Endothelial cell (in vitro differentiated cells): ENCODE measurements around the gene CEP250. TPM values are rescaled to one million over a fixed set of nuclear protein-coding genes. Genes with fewer than 3 reads are reported as not detected.

Experiments
- DNase-seq: peaks from one replicate; pipeline ENCODE4 v3.0.0; 2021; ENCODE audit warnings: low spot score
- H3K27ac Mint-ChIP-seq: one replicate; pipeline ENCODE4 v1.8.0; 2021; ENCODE audit warnings: mixed read lengths, inconsistent platforms; ENCODE audit not compliant: unreplicated experiment
- H3K27me3 Mint-ChIP-seq: one replicate; pipeline ENCODE4 v1.8.0; 2021; ENCODE audit warnings: mild to moderate bottlenecking, moderate library complexity, mixed read lengths, inconsistent platforms; ENCODE audit not compliant: unreplicated experiment
- H3K36me3 Mint-ChIP-seq: one replicate; pipeline ENCODE4 v1.8.0; 2021; ENCODE audit warnings: mild to moderate bottlenecking, low read depth, mixed read lengths, inconsistent platforms; ENCODE audit not compliant: unreplicated experiment
- H3K4me1 Mint-ChIP-seq: one replicate; pipeline ENCODE4 v1.8.0; 2021; ENCODE audit warnings: mild to moderate bottlenecking, mixed read lengths, inconsistent platforms; ENCODE audit not compliant: unreplicated experiment
- H3K4me3 Mint-ChIP-seq: one replicate; pipeline ENCODE4 v1.8.0; 2021; ENCODE audit warnings: mild to moderate bottlenecking, mixed read lengths, inconsistent platforms; ENCODE audit not compliant: unreplicated experiment
- H3K9me3 Mint-ChIP-seq: one replicate; pipeline ENCODE4 v1.8.0; 2021; ENCODE audit warnings: mixed read lengths, inconsistent platforms; ENCODE audit not compliant: unreplicated experiment
- total RNA-seq: library from RNA; stranded (reverse); fragmentation: NEBNext Ultra II Directional; extraction: Animal tissue kit (Norgen Biotek cat#: 25700); gene quantifications from one replicate; pipeline ENCODE4 v1.2.1, GENCODE V29; 2021; ENCODE audit not compliant: unreplicated experiment
- TF ChIP-seq, protein P1 (sequence below): fragments of 200-600 bp; sonication (generic); IDR thresholded peaks from one replicate; pipeline ENCODE4 v1.5.0; 2021; ENCODE audit warnings: antibody characterized with exemption; ENCODE audit not compliant: unreplicated experiment

CEP250 gene
- total RNA-seq, 1 donor from 2014 or later, result 30.7 TPM

DNA sequence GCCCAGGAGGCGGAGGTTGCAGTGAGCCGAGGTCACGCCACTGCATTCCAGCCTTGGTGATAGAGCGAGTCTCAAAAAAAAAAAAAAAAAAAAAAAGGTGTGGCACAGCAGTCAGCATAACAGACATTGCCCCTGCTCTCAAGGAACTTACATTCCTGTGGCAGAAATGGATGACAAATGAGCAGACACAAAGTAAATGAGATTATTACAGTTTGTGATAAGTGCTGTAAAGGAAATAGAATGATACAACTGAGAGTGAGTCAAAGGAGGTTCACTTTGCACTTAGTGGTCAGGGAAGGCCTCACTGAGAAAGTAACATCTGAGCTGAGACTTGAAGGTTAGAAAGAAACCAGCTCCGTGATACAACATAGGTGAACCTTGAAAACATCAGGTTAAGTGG lies 36.4 kb downstream of the CEP250 start:
- no peaks in the 10 kb centered on the region for H3K9me3 Mint-ChIP-seq
- H3K27me3 Mint-ChIP-seq, result peaks cover 9% of the 10 kb centered on the region
- no peak overlapping the region for H3K4me3 Mint-ChIP-seq
- no peak overlapping the region for H3K27ac Mint-ChIP-seq
- DNase-seq, result no peak
- TF ChIP-seq, protein P1, sequence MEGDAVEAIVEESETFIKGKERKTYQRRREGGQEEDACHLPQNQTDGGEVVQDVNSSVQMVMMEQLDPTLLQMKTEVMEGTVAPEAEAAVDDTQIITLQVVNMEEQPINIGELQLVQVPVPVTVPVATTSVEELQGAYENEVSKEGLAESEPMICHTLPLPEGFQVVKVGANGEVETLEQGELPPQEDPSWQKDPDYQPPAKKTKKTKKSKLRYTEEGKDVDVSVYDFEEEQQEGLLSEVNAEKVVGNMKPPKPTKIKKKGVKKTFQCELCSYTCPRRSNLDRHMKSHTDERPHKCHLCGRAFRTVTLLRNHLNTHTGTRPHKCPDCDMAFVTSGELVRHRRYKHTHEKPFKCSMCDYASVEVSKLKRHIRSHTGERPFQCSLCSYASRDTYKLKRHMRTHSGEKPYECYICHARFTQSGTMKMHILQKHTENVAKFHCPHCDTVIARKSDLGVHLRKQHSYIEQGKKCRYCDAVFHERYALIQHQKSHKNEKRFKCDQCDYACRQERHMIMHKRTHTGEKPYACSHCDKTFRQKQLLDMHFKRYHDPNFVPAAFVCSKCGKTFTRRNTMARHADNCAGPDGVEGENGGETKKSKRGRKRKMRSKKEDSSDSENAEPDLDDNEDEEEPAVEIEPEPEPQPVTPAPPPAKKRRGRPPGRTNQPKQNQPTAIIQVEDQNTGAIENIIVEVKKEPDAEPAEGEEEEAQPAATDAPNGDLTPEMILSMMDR, result no peak
- H3K36me3 Mint-ChIP-seq, result peaks cover 43% of the 10 kb centered on the region
- H3K4me1 Mint-ChIP-seq, result peaks cover 2% of the 10 kb centered on the region

DNA sequence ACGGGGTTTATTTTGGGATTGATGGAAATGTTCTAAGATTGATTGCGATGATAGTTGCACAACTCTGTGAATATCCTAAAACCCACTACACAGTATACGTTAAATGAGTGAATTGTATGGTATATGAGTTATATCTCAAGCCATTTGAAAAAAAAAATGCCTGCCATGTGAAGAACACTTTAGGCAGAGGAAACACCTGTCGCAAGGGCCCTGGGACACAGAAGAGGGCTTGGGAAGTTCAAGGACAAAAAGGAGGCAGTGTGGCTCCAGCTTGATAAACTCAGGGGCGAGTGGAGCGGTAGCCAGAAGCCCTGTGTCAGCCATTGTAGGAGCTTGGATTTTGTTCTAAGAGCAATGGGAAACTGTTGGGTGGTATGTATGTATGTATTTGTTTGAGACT lies 37.0 kb downstream of the CEP250 start:
- no peak for DNase-seq
- Mint-ChIP-seq H3K4me1 (peaks cover 2% of the 10 kb centered on the region), H3K27ac (no peak overlapping the region), H3K9me3 (no peaks in the 10 kb centered on the region), H3K27me3 (peaks cover 9% of the 10 kb centered on the region), H3K36me3 (peaks cover 43% of the 10 kb centered on the region), H3K4me3 (no peak overlapping the region)
- TF ChIP-seq, protein P1, result no peak

DNA sequence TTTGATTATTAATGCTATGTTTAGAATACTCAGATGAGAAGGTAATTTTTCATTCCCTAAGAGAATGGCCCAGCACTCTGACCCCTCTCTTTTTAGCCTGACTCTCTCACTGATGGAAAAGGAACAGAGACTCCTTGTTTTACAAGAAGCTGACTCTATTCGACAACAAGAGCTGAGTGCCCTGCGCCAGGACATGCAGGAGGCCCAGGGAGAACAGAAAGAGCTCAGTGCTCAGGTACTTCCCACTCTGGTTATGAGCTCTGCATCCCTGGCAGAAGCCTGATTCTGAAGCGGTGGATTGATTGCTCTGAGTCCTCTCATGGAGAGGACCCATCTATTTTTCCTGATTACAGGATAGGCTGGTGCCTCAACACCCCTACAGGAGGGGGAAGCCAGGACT lies 41.1 kb downstream of the CEP250 start:
- Mint-ChIP-seq H3K4me3 (no peak overlapping the region), H3K4me1 (peaks cover 3% of the 10 kb centered on the region), H3K27me3 (peaks cover 6% of the 10 kb centered on the region), H3K9me3 (no peaks in the 10 kb centered on the region), H3K36me3 (peaks cover 59% of the 10 kb centered on the region), H3K27ac (no peak overlapping the region)
- TF ChIP-seq, protein P1, result no peak
- DNase-seq, result no peak

DNA sequence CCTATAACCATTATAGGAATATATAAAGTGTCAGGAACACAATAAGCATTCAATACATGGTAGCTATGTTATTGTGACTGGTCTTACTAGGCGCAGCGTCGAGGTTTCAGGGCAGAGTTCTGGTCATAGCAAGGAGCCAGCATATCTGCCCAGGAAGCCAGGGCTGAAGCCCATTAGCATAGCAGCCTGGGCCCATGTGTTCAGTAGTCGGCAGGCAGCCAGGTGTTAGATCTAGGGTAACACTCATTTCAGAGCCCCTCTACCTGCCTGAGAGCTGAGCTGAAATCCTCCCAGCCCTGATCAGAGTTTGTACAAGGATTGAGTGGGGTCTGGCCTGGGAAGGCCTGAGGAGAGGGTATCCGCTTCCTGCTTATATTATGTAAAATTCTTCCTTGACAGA lies 41.9 kb downstream of the CEP250 start:
- no peak overlapping the region for H3K4me3 Mint-ChIP-seq
- H3K36me3 Mint-ChIP-seq, result peaks cover 61% of the 10 kb centered on the region
- H3K27me3 Mint-ChIP-seq, result peaks cover 7% of the 10 kb centered on the region
- no peak for DNase-seq
- H3K27ac Mint-ChIP-seq, result peak overlapping the region; percentile 64
- TF ChIP-seq, protein P1, result no peak
- no peaks in the 10 kb centered on the region for H3K9me3 Mint-ChIP-seq
- peaks cover 8% of the 10 kb centered on the region for H3K4me1 Mint-ChIP-seq

DNA sequence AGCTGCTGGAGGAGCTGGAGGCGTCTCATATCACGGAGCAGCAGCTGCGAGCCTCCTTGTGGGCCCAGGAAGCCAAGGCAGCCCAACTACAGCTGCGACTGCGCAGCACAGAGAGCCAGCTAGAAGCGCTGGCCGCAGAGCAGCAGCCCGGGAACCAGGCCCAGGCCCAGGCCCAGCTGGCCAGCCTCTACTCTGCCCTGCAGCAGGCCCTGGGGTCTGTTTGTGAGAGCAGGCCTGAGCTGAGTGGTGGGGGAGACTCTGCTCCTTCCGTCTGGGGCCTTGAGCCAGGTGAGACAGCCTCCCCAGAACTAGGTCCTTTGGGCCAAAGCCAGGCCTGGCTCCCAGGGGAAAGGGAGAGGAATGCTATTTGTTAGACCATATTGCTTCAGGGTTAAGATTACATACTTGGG lies 42.4 kb downstream of the CEP250 start:
- TF ChIP-seq, protein P1, result no peak
- DNase-seq, result no peak
- Mint-ChIP-seq H3K4me3 (no peak overlapping the region), H3K27ac (peak overlapping the region; percentile 64), H3K36me3 (peaks cover 64% of the 10 kb centered on the region), H3K27me3 (peaks cover 10% of the 10 kb centered on the region), H3K4me1 (peaks cover 13% of the 10 kb centered on the region), H3K9me3 (no peaks in the 10 kb centered on the region)
